ENCODE data around the gene TMEM178B. TPM values are rescaled to one million over a fixed set of nuclear protein-coding genes. Genes with fewer than 3 reads are reported as not detected.

TMEM178B gene
- total and polyA plus RNA-seq, 9 of the 15 experiments (the other 6 are each of a cell fraction or from before 2014, with no cell fraction given) = under 0.01 to 0.03 (median 0.01) TPM; not detected in 5

DNA sequence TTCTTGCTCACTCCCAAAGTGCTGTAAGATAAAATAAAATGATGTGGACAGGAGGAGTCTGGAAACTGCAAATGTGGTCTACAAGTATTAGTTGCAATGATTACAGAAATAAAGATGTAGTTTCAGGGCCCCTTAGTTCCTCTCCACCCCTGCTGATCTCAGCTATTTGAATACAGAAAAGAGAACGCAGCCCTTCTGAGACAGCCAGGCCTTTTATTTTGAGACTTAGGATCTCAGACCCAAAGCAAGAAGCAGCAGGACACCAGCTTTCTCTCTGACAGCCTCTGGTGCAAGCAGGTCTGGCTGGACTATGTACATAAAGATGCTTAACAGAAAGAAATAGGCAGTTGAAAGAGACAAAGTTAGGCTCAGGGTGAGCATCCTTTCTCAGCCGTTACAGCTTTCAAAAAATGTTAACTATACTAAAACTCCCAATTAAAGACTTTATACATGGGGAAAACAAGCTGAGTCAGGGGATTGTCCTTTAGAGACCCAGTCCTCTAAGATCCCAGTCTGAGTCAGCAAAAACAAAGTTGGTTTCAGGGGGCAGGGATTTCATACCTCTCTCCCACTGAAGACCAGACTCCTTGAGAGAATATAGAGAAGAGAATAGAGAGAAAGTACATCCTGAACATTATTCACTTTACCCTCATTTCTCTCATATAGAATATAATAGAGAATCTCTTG, 220.4 kb downstream of the TMEM178B start:
- H3K36me3 ChIP-seq (ENCODE audit: control insufficient read depth, insufficient read depth, low read length) = no peaks in the 10 kb centered on the region
- ATAC-seq (no peak), DNase-seq (ENCODE audit: extremely low read depth in 1 of 4, low spot score in 3 of 4) (no peak), FAIRE-seq (no peak)
- no peak overlapping the region for H3K9ac ChIP-seq (ENCODE audit: insufficient read depth in 1 of 2, low read depth in 2 of 2, low read length in 2 of 2)
- in situ Hi-C loops (cut with MboI) = no loop called here
- 3% methylated on average over 2 of the region's 2 CpGs for WGBS (ENCODE audit: insufficient coverage, low coverage, missing lambda C conversion rate)
- H3K4me2 ChIP-seq (ENCODE audit: insufficient read depth, low read length) = no peak overlapping the region
- intact Hi-C loops (cut with micrococcal nuclease) = no loop called here
- CTCF ChIA-PET (ENCODE audit: low intra/inter-chr PET ratio) = no interaction called here
- no peak overlapping the region for H3K4me3 ChIP-seq
- POLR2A ChIA-PET = no interaction called here
- no peak overlapping the region for H2AFZ ChIP-seq (ENCODE audit: low read depth, low read length)
- H3K9me3 ChIP-seq (replicated peaks; ENCODE audit: control insufficient read depth, insufficient read depth, low read depth, low read length) = no peaks in the 10 kb centered on the region
- H4K20me1 ChIP-seq (replicated peaks; ENCODE audit: control insufficient read depth, insufficient read depth, low read length) = peaks cover 4% of the 10 kb centered on the region; the same call in 1 of the 2 replicates
- no TSS peak for BruUV-seq (replicated peaks)
- no peaks in the 10 kb centered on the region for H3K79me2 ChIP-seq (ENCODE audit: control insufficient read depth, insufficient read depth, low read length)
- H3K27me3 ChIP-seq (ENCODE audit: control insufficient read depth in 2 of 2, insufficient read depth in 2 of 2, low read length in 2 of 2) = peaks cover 5 to 11% of the 10 kb centered on the region in 2 experiments; a peak in 3 of 5 replicates
- no peaks in the 10 kb centered on the region for H3K4me1 ChIP-seq (replicated peaks in 1 of 2; ENCODE audit: control insufficient read depth in 2 of 2, insufficient read depth in 2 of 2, low read length in 2 of 2)
- no peak overlapping the region for H3K27ac ChIP-seq (ENCODE audit: extremely low read depth, low read depth, low read length)
- H3K9me1 ChIP-seq (ENCODE audit: control insufficient read depth, insufficient read depth, low read length) = no peaks in the 10 kb centered on the region
- TF ChIP-seq NCOA2 (IDR thresholded peaks at IDR 0.05; ENCODE audit: partially characterized antibody in 2 of 2) (no peak), LCOR (CRISPR knock-in tag; IDR thresholded peaks at IDR 0.05) (no peak), PTTG1 (tag; IDR thresholded peaks at IDR 0.05; ENCODE audit: low read depth) (no peak), KLF6 (CRISPR knock-in tag; IDR thresholded peaks at IDR 0.05; ENCODE audit: borderline replicate concordance) (no peak), ZKSCAN8 (CRISPR knock-in tag; IDR thresholded peaks at IDR 0.05) (no peak), TARDBP (IDR thresholded peaks at IDR 0.05) (no peak), MIER1 (IDR thresholded peaks at IDR 0.05; ENCODE audit: low read depth) (no peak), MCM5 (IDR thresholded peaks at IDR 0.05; ENCODE audit: low read depth) (no peak), BRF1 (IDR thresholded peaks at IDR 0.05; ENCODE audit: borderline replicate concordance, extremely low read depth, insufficient read length) (no peak), MAFG (tag; conservative IDR thresholded peaks at IDR 0.05) (peak; percentile 77), KLF16 (IDR thresholded peaks at IDR 0.05) (no peak), EWSR1 (IDR thresholded peaks at IDR 0.05; ENCODE audit: borderline replicate concordance, low read depth, partially characterized antibody) (no peak), C11orf30 (IDR thresholded peaks at IDR 0.05; ENCODE audit: low read depth) (peak; percentile 75), MAFK (IDR thresholded peaks at IDR 0.05; ENCODE audit: low read length) (peak; percentile 69), GTF2E2 (tag; IDR thresholded peaks at IDR 0.05) (no peak), ZNF668 (CRISPR knock-in tag; IDR thresholded peaks at IDR 0.05) (no peak)
- TF ChIP-seq, protein P1, sequence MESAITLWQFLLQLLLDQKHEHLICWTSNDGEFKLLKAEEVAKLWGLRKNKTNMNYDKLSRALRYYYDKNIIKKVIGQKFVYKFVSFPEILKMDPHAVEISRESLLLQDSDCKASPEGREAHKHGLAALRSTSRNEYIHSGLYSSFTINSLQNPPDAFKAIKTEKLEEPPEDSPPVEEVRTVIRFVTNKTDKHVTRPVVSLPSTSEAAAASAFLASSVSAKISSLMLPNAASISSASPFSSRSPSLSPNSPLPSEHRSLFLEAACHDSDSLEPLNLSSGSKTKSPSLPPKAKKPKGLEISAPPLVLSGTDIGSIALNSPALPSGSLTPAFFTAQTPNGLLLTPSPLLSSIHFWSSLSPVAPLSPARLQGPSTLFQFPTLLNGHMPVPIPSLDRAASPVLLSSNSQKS (CRISPR knock-in tag; IDR thresholded peaks at IDR 0.05) = no peak
- TF ChIP-seq, protein P2, sequence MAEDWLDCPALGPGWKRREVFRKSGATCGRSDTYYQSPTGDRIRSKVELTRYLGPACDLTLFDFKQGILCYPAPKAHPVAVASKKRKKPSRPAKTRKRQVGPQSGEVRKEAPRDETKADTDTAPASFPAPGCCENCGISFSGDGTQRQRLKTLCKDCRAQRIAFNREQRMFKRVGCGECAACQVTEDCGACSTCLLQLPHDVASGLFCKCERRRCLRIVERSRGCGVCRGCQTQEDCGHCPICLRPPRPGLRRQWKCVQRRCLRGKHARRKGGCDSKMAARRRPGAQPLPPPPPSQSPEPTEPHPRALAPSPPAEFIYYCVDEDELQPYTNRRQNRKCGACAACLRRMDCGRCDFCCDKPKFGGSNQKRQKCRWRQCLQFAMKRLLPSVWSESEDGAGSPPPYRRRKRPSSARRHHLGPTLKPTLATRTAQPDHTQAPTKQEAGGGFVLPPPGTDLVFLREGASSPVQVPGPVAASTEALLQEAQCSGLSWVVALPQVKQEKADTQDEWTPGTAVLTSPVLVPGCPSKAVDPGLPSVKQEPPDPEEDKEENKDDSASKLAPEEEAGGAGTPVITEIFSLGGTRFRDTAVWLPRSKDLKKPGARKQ (CRISPR knock-in tag; IDR thresholded peaks at IDR 0.05) = no peak
- TF ChIP-seq, protein P3, sequence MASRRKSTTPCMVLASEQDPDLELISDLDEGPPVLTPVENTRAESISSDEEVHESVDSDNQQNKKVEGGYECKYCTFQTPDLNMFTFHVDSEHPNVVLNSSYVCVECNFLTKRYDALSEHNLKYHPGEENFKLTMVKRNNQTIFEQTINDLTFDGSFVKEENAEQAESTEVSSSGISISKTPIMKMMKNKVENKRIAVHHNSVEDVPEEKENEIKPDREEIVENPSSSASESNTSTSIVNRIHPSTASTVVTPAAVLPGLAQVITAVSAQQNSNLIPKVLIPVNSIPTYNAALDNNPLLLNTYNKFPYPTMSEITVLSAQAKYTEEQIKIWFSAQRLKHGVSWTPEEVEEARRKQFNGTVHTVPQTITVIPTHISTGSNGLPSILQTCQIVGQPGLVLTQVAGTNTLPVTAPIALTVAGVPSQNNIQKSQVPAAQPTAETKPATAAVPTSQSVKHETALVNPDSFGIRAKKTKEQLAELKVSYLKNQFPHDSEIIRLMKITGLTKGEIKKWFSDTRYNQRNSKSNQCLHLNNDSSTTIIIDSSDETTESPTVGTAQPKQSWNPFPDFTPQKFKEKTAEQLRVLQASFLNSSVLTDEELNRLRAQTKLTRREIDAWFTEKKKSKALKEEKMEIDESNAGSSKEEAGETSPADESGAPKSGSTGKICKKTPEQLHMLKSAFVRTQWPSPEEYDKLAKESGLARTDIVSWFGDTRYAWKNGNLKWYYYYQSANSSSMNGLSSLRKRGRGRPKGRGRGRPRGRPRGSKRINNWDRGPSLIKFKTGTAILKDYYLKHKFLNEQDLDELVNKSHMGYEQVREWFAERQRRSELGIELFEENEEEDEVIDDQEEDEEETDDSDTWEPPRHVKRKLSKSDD (conservative IDR thresholded peaks at IDR 0.05; ENCODE audit: low read length) = no peak
